GM19099 (cell line): ENCODE measurements around the gene WLS.

ENCODE experiments used
- POLR2A ChIP-seq: IDR thresholded peaks from 3 replicates; pipeline ENCODE4 v1.6.1; 2011; ENCODE audit warnings: low read depth; ENCODE audit not compliant: insufficient read length; ENCODE audit errors: extremely low read depth

WLS gene

GRCh38 chr1:68166348-68166747, 66.0 kb downstream of the WLS start:
- TF ChIP-seq POLR2A, result no peak

GRCh38 chr1:68165665-68166064, 66.7 kb downstream of the WLS start:
- no peak for TF ChIP-seq POLR2A

GRCh38 chr1:68164918-68165317, 67.4 kb downstream of the WLS start:
- no peak for TF ChIP-seq POLR2A

GRCh38 chr1:68163220-68163619, 69.1 kb downstream of the WLS start:
- no peak for TF ChIP-seq POLR2A

- TF ChIP-seq POLR2A, result no peak
Measured at GRCh38 chr1:68162761-68163160, 69.6 kb downstream of the WLS start.

DNA sequence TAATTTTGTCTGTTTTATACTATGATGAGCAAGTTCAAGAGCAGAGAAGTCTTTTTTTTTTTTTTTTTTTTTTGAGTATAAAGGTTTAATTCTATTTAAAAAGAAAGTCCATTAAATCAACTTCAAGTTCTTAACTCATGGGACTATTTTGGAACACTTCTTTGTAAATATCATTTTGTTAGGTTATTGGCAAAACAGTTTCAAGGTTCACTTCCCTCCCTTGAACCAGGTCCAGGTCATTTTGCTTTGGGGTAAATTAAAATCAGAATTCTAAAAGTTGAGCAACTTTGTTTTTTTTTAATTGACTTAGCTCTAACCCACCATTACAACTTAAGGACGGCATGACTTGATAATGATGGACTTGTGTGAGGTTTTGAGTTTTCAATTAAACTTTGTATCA, 72.3 kb downstream of the WLS start:
- TF ChIP-seq POLR2A, result no peak

DNA sequence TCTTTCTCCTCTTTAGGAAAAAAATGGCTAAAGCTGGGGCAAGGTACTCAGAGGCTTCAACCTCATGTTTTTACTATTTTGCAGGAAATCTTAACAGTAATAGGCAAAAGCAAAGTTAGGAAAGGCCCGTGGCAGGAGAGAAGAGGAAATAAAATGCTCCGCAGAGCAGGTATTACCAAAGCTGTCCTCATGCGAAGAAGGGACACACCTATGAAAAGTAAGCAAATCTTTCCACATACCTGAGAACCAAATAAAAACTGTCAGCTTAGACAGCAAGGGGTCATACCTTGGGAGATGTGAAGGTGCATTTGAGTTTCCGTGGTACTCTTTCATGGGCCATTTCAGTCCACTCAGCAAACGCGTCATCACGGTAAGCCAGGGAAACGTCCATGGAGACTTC, 73.5 kb downstream of the WLS start:
- no peak for TF ChIP-seq POLR2A

GRCh38 chr1:68157416-68157815, 74.9 kb downstream of the WLS start:
- no peak for TF ChIP-seq POLR2A

GRCh38 chr1:68151690-68152089, 80.6 kb downstream of the WLS start:
- TF ChIP-seq POLR2A, result no peak

GRCh38 chr1:68149907-68150306, 82.4 kb downstream of the WLS start:
- no peak for TF ChIP-seq POLR2A

- TF ChIP-seq POLR2A, result no peak
Measured at GRCh38 chr1:68149110-68149798, 83.1 kb downstream of the WLS start.

DNA sequence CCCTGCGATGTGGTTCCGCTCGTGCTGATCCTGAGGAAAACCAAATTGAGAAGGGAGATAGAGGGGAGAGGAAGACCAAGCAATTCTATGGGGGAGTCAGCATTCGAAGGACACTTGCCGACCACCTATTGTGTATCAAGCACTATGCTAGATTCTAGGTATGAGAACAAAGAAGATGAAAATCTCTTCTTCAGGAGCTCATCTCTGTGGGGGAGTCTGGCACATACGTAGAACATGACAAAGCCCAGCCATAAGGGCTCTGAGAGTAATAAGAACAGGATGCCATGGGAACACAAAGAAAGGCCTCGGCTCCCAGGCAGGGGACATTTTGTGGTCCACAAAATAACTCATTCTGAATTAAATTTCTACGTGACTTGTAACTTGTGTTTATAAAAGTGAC, 83.7 kb downstream of the WLS start:
- TF ChIP-seq POLR2A, result no peak

DNA sequence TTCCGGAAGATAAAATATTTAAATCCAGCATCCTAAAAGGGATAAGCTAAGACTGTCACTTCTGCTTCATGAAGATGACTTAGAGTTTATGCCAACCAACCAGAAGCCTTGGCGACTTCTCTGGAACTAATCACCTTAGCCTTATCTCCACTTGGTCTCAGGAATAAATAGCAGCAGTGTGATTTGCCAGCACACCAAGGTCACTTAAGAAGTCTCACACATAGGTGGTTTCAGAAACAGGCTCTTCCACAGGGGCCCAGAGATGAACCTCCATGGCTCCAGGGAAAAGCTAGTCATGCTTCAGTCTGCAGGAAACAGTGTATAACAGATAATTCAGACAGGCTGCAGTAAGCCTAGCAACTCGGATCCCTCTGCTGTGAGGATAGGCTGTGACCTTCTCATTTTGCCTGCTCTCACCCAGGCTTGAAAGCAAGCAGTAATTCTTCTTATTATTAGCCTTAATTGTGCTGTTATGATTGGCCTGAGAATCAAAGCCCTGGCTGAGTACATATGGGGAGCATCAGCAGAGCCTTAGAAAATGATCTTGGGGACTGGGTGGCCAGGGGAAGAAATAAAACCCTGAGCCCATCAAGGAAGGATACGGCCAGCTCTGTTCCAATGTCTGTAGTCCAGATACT, 84.7 kb downstream of the WLS start:
- no peak for TF ChIP-seq POLR2A

DNA sequence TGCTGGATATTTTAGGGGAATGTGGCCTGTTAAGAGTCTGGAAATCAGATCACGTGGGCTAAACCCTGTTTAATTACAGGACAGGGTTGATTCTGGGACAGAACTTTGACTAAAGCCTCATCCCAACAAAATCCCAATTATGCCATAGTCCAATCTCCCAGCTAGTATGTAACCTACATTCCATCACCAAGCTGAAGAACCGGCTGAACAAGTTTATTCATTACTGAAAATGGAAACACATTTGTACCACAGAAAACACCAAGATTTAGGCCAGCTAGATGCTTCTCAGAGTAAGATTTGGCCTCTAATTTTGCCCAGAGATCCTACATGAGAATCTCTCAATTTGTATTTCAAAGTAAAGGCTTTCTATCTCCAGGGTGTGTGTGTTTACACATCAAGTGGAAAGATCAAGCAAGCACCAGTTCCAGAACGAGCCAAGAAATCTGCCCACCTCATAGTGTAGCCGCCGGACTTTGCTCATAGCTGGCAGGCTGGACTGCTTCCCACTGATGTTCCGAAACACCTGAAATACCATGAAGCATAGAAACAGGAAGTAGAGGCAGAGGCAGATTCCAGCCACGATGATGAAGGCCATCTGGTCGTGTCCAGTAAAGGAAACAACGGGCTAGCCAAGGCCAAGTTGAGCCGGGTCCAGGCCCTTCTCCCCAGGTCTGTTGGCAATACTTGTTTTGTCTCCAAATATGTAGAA, 86.8 kb downstream of the WLS start:
- no peak for TF ChIP-seq POLR2A

- TF ChIP-seq POLR2A, result no peak
Measured at GRCh38 chr1:68144856-68145255, 87.5 kb downstream of the WLS start.

GRCh38 chr1:68143633-68144032, 88.7 kb downstream of the WLS start:
- TF ChIP-seq POLR2A, result no peak
